Ovary (tissue), 3 donors: ENCODE data around the gene DNASE1L1.

Experiments used
- EP300 ChIP-seq: sonication (generic); formaldehyde crosslinking; IDR thresholded peaks from one replicate; pipeline ENCODE4 v1.6.1; 2017; ENCODE audit warnings: antibody characterized with exemption
- POLR2A ChIP-seq: fragments of 450-650 bp; IDR thresholded peaks from one replicate; pipeline ENCODE4 v1.6.1; 2017; ENCODE audit warnings: antibody characterized with exemption, mild to moderate bottlenecking, moderate library complexity
- TF ChIP-seq, protein P1 (sequence below), 3 donors: fragments of 450-650 bp in 2 of 3; fragments of 200-600 bp in 1 of 3; IDR thresholded peaks; one replicate each; pipeline versions ENCODE4 v1.5.1 to v1.8.0; 2016 to 2022; ENCODE audit warnings: antibody characterized with exemption in 3 of 3, mild to moderate bottlenecking in 1 of 3
- donor health status: DM: no; HTN: no; CAD: no.

DNA sequence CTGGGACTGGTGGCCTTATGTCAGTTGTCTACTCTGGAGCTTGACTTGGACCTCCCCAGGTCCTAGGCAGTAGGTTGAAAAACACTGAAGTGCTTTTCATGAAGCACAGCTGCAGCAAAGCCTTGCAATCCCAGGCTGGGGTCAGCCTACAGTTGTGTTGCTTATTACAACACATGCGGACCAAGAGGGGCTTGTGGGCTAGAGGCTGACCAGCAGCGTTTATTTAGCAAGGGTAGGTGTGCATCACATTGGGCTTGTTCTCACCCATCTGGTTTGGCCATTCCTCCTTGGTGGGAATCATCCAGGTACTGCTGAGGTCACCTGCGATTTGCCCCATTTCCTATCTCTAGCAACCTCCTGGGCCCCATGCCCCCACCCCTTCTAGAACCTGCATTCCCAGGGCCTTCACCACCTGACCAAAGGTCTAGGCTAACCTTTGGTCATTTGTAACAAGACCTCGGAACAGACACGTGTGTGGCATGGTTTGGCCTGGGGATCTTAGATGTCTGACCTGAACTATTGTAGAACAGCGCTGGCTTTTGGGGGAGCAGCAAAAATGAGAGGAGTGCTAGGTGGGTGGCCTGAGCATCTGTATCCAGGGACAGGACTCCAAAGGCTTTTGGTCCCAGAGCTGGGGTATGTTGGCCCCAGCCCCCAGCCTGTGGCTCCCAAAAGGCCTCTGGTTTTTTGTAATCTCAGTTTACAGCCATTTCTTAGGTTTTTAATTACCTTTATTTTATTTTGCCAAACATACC is 7.8 kb downstream of the DNASE1L1 start:
- TF ChIP-seq, protein P1, sequence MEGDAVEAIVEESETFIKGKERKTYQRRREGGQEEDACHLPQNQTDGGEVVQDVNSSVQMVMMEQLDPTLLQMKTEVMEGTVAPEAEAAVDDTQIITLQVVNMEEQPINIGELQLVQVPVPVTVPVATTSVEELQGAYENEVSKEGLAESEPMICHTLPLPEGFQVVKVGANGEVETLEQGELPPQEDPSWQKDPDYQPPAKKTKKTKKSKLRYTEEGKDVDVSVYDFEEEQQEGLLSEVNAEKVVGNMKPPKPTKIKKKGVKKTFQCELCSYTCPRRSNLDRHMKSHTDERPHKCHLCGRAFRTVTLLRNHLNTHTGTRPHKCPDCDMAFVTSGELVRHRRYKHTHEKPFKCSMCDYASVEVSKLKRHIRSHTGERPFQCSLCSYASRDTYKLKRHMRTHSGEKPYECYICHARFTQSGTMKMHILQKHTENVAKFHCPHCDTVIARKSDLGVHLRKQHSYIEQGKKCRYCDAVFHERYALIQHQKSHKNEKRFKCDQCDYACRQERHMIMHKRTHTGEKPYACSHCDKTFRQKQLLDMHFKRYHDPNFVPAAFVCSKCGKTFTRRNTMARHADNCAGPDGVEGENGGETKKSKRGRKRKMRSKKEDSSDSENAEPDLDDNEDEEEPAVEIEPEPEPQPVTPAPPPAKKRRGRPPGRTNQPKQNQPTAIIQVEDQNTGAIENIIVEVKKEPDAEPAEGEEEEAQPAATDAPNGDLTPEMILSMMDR (IDR thresholded peaks at IDR 0.05) = no peak
- TF ChIP-seq EP300 (no peak), POLR2A (no peak)
